ENCODE results near the gene MAPK11.

MAPK11 gene

DNA sequence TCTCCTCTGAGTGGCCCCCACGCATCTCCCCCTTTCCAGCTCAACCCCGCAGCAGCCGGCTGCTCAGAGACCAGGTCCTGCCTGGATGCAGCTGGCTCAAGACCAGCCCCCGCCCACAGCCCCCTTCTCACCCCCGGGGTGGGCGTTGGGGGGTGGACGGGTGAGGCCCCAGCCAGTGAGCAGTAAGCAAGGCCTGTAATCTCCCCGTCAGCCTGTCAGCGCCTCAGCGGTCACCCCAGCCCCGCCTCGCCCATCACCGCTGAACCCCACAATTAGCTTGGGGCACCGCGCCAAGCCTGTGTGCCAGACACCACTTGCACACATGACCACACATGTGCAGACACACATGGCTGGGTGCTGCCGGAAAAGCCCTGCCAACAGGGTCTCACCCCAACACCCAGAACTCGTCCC, 31.4 kb upstream of the MAPK11 start:
- no peaks in the 10 kb centered on the region for H3K27me3 ChIP-seq (ENCODE audit: insufficient read depth, low read length)
- H3K4me3 ChIP-seq (ENCODE audit: low read depth, low read length) = no peak overlapping the region
- H3K36me3 ChIP-seq (ENCODE audit: insufficient read depth, low read length) = no peaks in the 10 kb centered on the region
- H2AFZ ChIP-seq (ENCODE audit: low read length, unreplicated experiment) = no peak overlapping the region
- no peak overlapping the region for H3K27ac ChIP-seq (ENCODE audit: low read depth, low read length)
- peaks cover 83% of the 10 kb centered on the region for H3K79me2 ChIP-seq (ENCODE audit: control insufficient read depth, insufficient read depth, low read length, unreplicated experiment)
- H3K4me1 ChIP-seq (ENCODE audit: control insufficient read depth, insufficient read depth, low read length, unreplicated experiment) = peaks cover 54% of the 10 kb centered on the region

DNA sequence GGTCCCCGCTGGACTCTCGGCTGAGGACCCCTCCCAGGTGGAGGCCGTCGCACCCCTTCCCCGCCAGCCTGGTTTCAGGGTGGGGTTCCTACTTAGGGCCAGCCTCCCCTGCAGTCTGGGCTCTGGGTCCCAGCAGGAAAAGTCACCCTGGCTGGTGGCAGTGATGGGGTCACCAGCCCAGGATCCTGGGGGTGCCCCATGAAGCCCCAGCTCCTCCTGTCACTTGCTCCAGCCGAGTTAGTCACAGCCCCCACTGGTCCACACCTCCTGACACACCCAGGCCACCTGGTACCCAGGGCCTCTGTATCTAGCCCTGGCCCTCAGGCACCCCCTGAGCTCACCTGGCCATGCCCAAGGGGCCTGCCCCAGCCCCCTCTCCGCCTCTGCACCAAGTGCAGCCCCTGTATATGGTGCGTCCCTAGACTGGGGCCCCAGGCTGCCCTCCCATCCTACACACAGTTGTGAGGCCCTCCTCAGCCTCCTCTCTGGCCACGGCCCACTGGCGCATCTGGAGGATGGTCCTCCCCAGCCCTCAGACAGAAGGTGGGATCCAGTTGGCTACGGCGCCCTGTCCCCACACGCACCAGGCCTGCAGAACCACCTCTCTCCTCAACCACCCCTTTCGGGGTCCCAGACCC, 30.6 kb upstream of the MAPK11 start:
- no peaks in the 10 kb centered on the region for H3K27me3 ChIP-seq (ENCODE audit: insufficient read depth, low read length)
- H3K4me1 ChIP-seq (ENCODE audit: control insufficient read depth, insufficient read depth, low read length, unreplicated experiment) = peaks cover 54% of the 10 kb centered on the region
- no peak overlapping the region for H3K4me3 ChIP-seq (ENCODE audit: low read depth, low read length)
- peaks cover 80% of the 10 kb centered on the region for H3K79me2 ChIP-seq (ENCODE audit: control insufficient read depth, insufficient read depth, low read length, unreplicated experiment)
- no peaks in the 10 kb centered on the region for H3K36me3 ChIP-seq (ENCODE audit: insufficient read depth, low read length)
- no peak overlapping the region for H3K27ac ChIP-seq (ENCODE audit: low read depth, low read length)
- H2AFZ ChIP-seq (ENCODE audit: low read length, unreplicated experiment) = no peak overlapping the region

DNA sequence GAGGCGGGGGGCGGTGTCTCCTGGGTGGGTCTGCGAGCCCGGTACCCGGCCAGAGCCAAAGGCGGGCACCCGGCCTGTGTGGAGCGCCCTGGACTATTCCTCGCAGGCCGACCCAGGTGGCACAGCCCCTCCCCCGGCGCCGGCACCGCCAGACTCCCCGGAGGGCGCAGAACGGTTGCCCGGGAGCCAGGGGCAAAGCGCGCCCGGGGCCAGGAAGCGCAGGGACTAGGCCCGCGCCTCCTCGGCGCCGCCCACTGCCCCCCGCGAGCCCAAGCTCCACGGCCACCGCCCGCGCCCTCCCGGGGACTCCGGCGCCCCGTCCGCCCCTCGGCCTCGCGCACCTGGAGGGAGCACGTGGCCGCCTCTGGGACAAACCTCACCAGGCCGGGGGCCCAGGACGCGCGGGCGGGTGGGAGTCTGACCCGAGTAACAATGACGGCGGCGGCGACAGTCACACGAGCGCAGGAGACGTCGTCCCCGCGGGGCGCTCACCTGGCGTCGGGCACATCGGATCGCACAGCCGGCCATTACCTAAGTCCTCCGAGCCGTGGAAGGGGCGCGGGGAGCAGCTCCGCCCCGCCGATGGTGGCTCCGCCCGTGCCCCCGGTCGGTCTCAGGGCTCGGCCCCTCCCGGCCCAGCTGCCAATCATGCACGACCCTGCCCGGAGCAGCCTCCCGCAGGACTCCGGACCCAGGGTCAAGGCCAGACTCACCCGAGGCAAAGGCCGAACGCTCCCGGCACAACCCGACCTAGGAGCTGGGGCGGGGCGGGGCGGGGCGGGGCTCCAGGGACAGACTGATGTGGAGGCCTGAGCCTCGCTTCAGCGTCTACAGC, 29.8 kb upstream of the MAPK11 start:
- H3K79me2 ChIP-seq (ENCODE audit: control insufficient read depth, insufficient read depth, low read length, unreplicated experiment) = peaks cover 83% of the 10 kb centered on the region
- H3K36me3 ChIP-seq (ENCODE audit: insufficient read depth, low read length) = no peaks in the 10 kb centered on the region
- H3K4me1 ChIP-seq (ENCODE audit: control insufficient read depth, insufficient read depth, low read length, unreplicated experiment) = peaks cover 49% of the 10 kb centered on the region
- no peak overlapping the region for H2AFZ ChIP-seq (ENCODE audit: low read length, unreplicated experiment)
- no peak overlapping the region for H3K27ac ChIP-seq (ENCODE audit: low read depth, low read length)
- no peak overlapping the region for H3K4me3 ChIP-seq (ENCODE audit: low read depth, low read length)
- no peaks in the 10 kb centered on the region for H3K27me3 ChIP-seq (ENCODE audit: insufficient read depth, low read length)

DNA sequence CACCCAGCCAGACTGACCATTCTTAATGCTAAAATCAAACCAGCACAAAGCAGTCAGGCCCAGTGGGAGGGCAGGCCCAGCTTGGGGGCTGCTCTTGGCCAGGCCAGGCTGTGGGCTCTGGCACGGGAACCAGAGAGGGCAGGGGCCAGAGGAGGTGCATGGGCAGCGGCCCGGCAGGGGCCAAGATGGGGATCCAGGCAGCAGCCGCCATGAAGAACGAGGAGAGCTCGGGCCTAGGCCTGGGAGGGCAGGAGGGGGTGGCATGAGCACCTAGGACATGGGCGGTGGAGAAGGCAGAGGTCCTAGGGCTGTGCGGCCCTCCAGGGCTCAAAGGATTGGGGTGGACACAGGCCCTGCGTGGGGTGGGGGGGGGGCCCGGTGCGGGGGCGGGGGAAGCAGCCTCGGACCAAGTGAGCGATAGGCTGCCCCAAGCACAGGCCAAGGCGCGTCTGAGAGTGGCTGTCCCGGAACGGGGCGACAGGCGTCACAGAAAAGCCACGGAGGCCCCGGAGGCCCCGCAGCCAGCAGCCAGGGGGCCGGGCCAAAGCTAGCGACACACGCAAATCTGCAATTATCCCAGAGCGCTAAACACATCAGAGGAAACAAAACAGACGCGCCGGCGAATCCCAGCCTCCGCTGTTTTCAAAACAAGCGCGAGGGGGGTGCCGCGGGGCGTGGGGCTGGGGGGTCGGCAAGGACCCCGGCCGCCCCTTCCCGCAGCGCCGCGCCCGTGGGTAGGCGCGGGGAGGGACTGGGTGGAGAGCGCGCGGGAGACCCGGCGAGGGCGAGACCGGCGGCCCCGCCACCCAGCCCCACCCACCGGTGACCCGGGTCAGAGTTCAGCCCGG, 29.0 kb upstream of the MAPK11 start:
- Histone ChIP-seq H3K79me2 (ENCODE audit: control insufficient read depth, insufficient read depth, low read length, unreplicated experiment) (peaks cover 84% of the 10 kb centered on the region), H3K27me3 (ENCODE audit: insufficient read depth, low read length) (no peaks in the 10 kb centered on the region), H2AFZ (ENCODE audit: low read length, unreplicated experiment) (no peak overlapping the region), H3K36me3 (ENCODE audit: insufficient read depth, low read length) (no peaks in the 10 kb centered on the region), H3K27ac (ENCODE audit: low read depth, low read length) (no peak overlapping the region), H3K4me1 (ENCODE audit: control insufficient read depth, insufficient read depth, low read length, unreplicated experiment) (peaks cover 48% of the 10 kb centered on the region), H3K4me3 (ENCODE audit: low read depth, low read length) (no peak overlapping the region)

DNA sequence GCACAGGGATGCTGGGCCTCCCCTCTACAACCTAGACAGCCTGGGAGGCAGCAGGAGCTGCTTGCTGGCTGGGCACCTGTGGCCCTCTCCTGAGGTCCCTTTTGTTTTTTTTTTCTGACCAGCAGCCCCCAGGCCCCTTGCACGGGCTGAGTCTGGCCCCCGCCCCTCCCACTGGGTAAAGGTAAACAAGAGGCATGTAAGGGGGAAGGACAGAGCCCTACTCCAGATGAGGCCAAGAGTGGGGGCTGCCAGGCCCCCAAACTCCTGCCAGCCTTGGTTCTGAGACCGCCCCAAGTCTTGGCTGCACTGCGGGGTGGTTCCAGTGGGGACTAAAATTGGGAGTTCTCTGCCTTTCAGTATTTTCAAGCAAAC, 28.1 kb upstream of the MAPK11 start:
- Histone ChIP-seq H3K4me1 (ENCODE audit: control insufficient read depth, insufficient read depth, low read length, unreplicated experiment) (peaks cover 44% of the 10 kb centered on the region), H3K36me3 (ENCODE audit: insufficient read depth, low read length) (no peaks in the 10 kb centered on the region), H2AFZ (ENCODE audit: low read length, unreplicated experiment) (no peak overlapping the region), H3K4me3 (ENCODE audit: low read depth, low read length) (no peak overlapping the region), H3K27me3 (ENCODE audit: insufficient read depth, low read length) (no peaks in the 10 kb centered on the region), H3K79me2 (ENCODE audit: control insufficient read depth, insufficient read depth, low read length, unreplicated experiment) (peaks cover 75% of the 10 kb centered on the region), H3K27ac (ENCODE audit: low read depth, low read length) (no peak overlapping the region)

DNA sequence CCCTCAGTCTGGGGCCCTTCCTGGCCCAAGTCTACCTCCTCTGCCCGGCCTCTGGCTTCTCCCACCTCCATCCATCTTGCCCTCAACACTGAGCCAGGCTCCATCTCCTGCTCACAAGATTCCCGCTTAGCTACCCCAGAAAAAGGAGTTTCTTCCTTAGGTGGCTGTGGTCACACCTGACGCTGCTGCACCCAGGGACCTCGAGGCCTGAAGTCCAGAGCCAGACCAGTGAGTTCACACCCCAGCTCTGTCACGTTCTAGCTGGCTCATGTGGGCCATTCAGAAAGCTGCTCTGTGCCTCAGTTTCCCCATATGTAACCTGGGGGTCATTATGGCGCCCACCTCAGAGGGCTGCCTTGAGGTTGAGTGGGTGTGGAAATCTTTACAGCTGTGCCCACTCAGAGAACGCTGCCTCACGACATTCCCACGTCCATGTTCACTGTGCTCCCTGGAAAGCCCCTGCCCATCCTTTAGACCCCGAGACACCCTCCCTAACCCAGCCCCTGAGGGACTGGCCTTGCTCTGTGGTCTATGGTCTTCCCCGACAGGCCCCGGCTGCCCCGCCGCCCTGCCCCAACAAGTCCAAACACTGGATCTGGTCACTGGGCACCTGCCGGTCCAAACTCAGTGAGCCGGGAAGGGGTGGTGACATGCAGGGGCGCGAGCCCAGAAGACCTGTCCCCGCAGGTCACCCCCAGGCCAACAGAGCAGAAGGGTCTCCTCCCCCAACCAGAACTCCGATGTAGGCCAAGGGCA, 27.5 kb upstream of the MAPK11 start:
- no peak overlapping the region for H3K4me3 ChIP-seq (ENCODE audit: low read depth, low read length)
- H3K79me2 ChIP-seq (ENCODE audit: control insufficient read depth, insufficient read depth, low read length, unreplicated experiment) = peaks cover 74% of the 10 kb centered on the region
- H3K27ac ChIP-seq (ENCODE audit: low read depth, low read length) = no peak overlapping the region
- no peaks in the 10 kb centered on the region for H3K27me3 ChIP-seq (ENCODE audit: insufficient read depth, low read length)
- peaks cover 44% of the 10 kb centered on the region for H3K4me1 ChIP-seq (ENCODE audit: control insufficient read depth, insufficient read depth, low read length, unreplicated experiment)
- H3K36me3 ChIP-seq (ENCODE audit: insufficient read depth, low read length) = no peaks in the 10 kb centered on the region
- no peak overlapping the region for H2AFZ ChIP-seq (ENCODE audit: low read length, unreplicated experiment)

DNA sequence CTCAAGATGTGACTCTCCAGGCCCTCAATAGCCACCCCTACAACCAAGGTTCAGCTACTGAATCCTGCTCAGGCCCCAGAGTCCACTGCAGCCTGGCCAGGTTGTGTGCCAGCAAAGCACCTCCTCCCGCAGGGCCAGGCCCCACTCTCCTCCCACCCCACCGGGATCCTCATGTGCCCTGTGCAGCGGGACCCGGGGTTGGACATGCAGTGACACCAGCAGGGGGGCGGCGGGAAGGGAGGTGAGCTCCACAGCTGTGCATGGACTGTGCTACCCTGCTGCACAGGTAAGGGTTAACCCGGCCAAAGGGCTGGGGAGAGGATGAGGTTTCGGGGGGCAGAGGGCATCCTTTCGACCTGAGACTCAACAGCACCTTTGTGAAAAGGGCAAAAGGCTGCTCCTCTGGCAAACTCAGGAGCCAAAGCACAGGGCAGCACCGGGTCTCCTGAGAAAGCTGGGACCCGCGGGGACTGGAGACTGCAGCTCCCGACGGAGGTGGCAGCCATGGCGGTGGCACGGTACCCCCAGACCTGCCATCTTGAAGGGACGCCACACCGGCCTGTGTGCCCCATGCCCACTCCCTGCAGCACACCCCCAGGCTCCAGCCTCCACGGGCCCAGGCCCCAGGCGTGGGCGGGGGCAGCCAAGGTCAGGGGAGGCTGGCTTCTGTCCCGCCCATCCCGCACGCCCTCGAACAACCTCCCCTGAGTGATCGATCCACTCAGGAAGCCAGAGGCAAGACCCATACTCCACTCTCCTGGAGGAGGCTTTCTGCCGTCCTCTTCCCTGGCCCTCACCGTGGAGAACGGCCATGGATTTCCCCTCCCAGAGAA, 26.7 kb upstream of the MAPK11 start:
- H3K79me2 ChIP-seq (ENCODE audit: control insufficient read depth, insufficient read depth, low read length, unreplicated experiment) = peaks cover 72% of the 10 kb centered on the region
- H3K36me3 ChIP-seq (ENCODE audit: insufficient read depth, low read length) = no peaks in the 10 kb centered on the region
- no peak overlapping the region for H3K27ac ChIP-seq (ENCODE audit: low read depth, low read length)
- H3K27me3 ChIP-seq (ENCODE audit: insufficient read depth, low read length) = no peaks in the 10 kb centered on the region
- H2AFZ ChIP-seq (ENCODE audit: low read length, unreplicated experiment) = no peak overlapping the region
- H3K4me3 ChIP-seq (ENCODE audit: low read depth, low read length) = no peak overlapping the region
- H3K4me1 ChIP-seq (ENCODE audit: control insufficient read depth, insufficient read depth, low read length, unreplicated experiment) = peaks cover 41% of the 10 kb centered on the region

DNA sequence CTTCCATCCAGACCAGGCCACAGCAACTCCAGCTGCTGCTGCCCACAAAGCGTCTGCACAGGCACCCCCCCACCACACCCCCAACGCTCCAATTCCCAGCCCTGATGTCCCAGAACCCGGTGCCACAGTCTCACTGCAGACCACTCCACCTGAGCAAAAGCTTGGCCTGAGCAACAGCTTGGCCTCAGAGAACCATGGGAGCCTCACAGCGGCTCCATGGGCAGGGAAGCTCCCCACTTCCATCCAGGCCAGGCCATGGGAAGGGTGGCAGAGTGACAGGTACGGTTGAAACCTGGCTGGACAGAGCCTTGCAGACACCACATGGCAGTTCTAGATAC, 24.1 kb upstream of the MAPK11 start:
- H3K4me1 ChIP-seq (ENCODE audit: control insufficient read depth, insufficient read depth, low read length, unreplicated experiment) = peaks cover 28% of the 10 kb centered on the region
- H3K36me3 ChIP-seq (ENCODE audit: insufficient read depth, low read length) = no peaks in the 10 kb centered on the region
- peak overlapping the region; percentile 69 for H3K27ac ChIP-seq (ENCODE audit: low read depth, low read length)
- no peaks in the 10 kb centered on the region for H3K27me3 ChIP-seq (ENCODE audit: insufficient read depth, low read length)
- H3K4me3 ChIP-seq (ENCODE audit: low read depth, low read length) = peak overlapping the region; percentile 60; the same call in 1 of the 2 replicates
- no peak overlapping the region for H2AFZ ChIP-seq (ENCODE audit: low read length, unreplicated experiment)
- H3K79me2 ChIP-seq (ENCODE audit: control insufficient read depth, insufficient read depth, low read length, unreplicated experiment) = peaks cover 62% of the 10 kb centered on the region

DNA sequence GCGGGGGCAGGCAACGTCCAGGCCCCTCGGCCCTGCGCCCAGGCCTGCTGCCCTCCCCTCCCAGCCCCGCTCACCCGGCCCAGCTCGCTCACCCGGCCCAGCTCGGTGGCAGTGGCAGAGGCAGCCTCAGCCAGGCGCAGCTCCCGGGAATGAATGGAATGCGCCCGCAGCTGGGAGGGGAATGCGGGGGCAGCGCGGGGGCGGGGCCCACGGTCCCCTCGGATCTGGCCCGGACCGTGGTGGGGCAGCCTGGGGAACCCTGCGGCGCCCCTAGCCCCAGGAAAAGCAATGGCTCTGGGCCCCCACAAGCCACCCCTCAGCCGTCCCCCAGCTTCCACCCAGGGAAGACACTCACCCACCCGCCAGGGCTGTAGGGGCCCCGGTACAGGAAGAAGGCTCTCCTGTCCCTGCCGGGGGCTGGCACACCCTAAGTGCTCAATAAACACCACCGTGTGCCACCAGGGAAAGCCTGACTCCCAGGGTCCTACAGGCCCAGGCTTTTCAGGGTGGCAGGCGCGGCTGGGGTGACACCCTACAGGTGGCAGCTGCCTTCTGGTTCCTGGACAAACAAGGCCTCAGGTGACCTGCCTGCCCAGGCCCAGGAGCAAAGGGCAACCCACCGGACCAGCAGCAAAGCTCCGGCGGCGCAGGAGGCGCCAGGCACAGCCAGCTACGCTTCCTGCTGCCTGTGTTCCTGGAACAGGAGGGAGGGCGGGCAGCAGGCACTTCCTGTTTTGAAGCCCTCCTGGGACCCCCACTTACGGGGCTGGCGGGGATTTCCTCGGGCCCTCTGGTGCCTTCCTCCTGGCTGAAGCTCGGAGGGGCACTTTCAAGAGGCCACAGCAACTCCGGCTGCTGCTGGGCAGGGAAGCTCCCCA, 23.5 kb upstream of the MAPK11 start:
- Histone ChIP-seq H3K4me3 (ENCODE audit: low read depth, low read length) (peak overlapping the region; percentile 60), H3K27ac (ENCODE audit: low read depth, low read length) (peak overlapping the region; percentile 69), H3K27me3 (ENCODE audit: insufficient read depth, low read length) (no peaks in the 10 kb centered on the region), H2AFZ (ENCODE audit: low read length, unreplicated experiment) (no peak overlapping the region), H3K36me3 (ENCODE audit: insufficient read depth, low read length) (no peaks in the 10 kb centered on the region), H3K79me2 (ENCODE audit: control insufficient read depth, insufficient read depth, low read length, unreplicated experiment) (peaks cover 59% of the 10 kb centered on the region), H3K4me1 (ENCODE audit: control insufficient read depth, insufficient read depth, low read length, unreplicated experiment) (peaks cover 28% of the 10 kb centered on the region)

All from ACC112 (cell line).